CD1c-positive myeloid dendritic cell (primary cell): ENCODE results near the gene STX16.
"Not testable (repeated sequence)": the region's sequence is repeated elsewhere in the genome, so short reads cannot be mapped to it uniquely, and the experiment has no call there.

Experiments used
- DNase-seq: peaks from one replicate; pipeline ENCODE4 v3.0.0-alpha.2; 2016; ENCODE audit errors: extremely low spot score

The STX16 gene

DNA sequence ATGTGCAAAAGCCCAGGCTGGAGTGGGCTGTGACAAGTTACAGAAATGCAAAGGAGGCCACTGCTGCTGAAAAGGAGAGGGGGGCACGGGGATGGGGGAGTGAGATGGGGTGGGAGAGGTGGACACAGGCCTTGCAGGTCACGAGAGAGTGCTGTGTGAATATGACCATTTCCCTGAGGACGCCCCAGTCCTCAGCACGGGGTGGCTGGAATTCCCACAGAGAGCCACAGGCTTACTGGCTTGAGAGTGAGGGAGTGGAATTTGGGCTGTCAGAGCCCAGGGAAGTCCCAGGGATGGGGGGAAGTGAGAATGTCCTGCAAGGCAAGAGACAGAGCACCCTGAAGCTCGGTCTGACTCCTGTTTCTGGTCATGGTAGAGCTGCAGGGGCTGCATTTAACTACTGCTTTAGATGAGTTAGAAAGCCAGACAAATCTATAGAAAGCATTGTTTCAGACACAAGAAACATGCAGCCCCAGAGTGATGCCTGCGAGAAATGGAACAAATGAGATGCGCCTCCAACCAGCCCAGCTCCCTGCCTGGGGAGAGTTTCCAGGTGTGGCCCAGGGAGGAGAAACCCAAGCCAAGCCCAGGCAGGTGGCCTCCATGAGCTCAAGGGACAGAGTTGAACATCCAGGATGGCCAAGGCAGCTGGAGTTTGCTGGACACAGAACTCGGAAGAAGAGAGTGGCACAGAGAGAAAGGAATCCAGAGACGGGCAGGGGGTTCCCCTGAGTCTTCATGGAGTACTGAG lies 72.0 kb downstream of the STX16 start:
- DNase-seq, result no peak

DNA sequence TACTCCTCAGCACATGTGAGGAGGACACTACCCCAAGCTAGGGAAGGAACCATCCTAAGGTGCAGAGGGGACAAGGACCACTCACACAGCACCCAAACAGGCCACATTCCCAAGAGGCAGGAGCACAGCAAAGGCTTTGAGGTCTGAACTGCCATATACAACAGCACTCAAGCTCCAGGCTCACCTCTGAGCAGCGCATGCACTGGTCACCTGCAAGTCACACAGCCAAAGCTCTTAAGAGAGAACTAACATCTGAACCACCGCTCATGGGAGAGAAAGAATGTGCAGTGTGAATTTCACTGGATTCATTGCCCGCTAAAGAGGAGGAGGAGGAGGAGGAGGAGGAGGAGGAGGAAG lies 72.5 kb downstream of the STX16 start:
- DNase-seq, result no peak

DNA sequence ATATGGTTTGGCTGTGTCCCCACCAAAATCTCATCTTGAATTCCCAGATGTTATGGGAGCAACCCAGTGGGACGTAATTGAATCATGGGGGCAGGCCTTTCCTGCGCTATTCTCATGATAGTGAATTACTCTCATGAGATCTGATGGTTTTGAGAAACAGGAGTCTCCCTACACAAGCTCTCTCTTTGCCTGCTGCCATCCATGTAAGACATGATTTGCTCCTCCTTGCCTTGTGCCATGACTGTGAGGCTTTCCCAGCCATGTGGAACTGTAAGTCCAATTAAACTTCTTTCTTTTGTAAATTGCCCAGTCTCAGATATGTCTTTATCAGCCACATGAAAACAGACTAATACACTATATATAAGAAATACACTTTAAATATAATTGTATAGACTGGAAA lies 75.1 kb downstream of the STX16 start:
- not testable (repeated sequence) for DNase-seq
